ENCODE results near the gene C1QTNF6.
"Not testable (repeated sequence)": the region's sequence is repeated elsewhere in the genome, so short reads cannot be mapped to it uniquely, and the experiment has no call there.

C1QTNF6 gene

DNA sequence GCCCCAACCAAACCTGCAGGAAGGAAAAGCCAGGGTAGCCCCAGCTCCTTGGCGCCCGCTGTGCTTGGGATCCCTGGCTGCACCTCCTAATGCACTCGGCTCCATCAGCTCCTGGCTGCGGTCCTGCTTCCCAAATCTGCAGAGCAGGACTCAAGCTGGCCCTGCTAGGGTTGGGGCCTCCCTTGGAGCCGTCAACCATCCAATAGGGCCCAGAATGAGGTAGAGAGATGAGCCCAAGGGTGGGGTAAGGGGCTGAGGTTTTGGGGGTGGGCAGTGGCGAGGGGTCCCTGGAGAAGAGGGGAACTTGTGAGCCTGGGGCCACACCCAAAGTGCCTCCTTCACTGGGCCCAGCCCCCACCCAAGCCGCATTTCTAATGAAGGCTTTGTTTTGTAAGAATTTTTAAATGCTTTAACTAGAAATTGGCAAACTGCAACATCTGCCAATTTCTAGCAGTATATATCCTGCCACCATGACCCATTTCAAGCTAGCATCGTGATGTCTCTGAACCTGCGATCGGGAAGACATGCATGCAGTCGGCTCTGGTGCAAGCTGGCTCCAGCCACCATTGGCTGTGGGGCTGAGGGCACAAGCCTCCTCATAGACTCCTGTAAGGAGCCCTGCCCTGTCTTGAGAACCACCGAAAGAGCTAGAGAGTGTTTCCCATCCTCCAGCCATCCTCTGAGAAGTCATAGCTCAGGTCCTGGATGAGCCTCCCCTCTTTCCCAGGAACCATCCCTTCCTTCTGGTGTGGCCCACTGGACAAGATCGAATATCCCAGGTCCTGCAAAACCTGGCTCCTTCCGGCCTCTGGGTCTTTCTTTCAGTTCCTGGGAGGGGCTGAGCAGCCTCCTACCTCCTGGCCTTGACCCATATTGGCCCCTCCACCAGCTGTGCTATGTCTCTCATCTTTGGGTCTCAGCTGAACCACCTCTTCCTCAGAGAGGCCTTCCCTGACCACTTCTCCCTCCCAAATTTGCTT lies 15.5 kb downstream of the C1QTNF6 start:
- Histone ChIP-seq H3K9me3 (ENCODE audit: insufficient read depth, low read depth, low read length) (no peaks in the 10 kb centered on the region), H4K20me1 (ENCODE audit: insufficient read depth, low read length, poor library complexity, severe bottlenecking) (no peaks in the 10 kb centered on the region), H2AFZ (ENCODE audit: low read length) (no peak overlapping the region), H3K9ac (ENCODE audit: low read depth, low read length, poor library complexity, severe bottlenecking) (no peak overlapping the region), H3F3A (ENCODE audit: low read depth) (no peaks in the 10 kb centered on the region), H3K4me3 (ENCODE audit: low read length, poor library complexity, severe bottlenecking) (no peak overlapping the region), H3K9me2 (replicated peaks; ENCODE audit: low read depth, low read length) (no peaks in the 10 kb centered on the region), H3K79me2 (ENCODE audit: insufficient read depth, low read length) (no peaks in the 10 kb centered on the region), H3K27me3 (ENCODE audit: insufficient read depth, low read length, poor library complexity, severe bottlenecking) (no peaks in the 10 kb centered on the region), H3K36me3 (ENCODE audit: insufficient read depth, low read length) (no peaks in the 10 kb centered on the region), H3K4me2 (ENCODE audit: low read depth, low read length, poor library complexity, severe bottlenecking) (no peak overlapping the region), H3K4me1 (ENCODE audit: insufficient read depth, low read length, poor library complexity, severe bottlenecking) (peaks cover 9% of the 10 kb centered on the region)
- TF ChIP-seq, protein P1, sequence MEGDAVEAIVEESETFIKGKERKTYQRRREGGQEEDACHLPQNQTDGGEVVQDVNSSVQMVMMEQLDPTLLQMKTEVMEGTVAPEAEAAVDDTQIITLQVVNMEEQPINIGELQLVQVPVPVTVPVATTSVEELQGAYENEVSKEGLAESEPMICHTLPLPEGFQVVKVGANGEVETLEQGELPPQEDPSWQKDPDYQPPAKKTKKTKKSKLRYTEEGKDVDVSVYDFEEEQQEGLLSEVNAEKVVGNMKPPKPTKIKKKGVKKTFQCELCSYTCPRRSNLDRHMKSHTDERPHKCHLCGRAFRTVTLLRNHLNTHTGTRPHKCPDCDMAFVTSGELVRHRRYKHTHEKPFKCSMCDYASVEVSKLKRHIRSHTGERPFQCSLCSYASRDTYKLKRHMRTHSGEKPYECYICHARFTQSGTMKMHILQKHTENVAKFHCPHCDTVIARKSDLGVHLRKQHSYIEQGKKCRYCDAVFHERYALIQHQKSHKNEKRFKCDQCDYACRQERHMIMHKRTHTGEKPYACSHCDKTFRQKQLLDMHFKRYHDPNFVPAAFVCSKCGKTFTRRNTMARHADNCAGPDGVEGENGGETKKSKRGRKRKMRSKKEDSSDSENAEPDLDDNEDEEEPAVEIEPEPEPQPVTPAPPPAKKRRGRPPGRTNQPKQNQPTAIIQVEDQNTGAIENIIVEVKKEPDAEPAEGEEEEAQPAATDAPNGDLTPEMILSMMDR (conservative IDR thresholded peaks at IDR 0.05; ENCODE audit: low read length): no peak
- no peak for TF ChIP-seq EZH2phosphoT487 (IDR thresholded peaks at IDR 0.05; ENCODE audit: borderline replicate concordance)

DNA sequence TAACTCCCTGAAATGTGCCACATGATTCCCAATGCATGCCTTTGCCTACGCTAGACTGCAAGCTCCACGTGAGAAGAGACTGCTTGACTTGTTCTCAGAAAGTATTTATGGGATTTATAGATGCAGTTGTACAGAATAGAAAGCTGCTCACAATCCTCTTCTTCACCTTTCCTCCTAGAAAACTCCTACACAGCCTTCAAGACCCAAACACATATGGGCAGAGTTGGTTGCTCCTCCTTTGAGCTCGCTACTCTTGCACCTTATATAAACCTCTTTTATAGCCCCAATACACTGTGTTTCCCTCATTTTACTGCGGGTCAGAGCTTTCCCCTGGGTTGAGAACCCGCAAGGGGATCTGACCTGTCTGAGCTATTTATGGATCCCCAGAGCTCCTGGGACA lies 16.4 kb downstream of the C1QTNF6 start:
- Histone ChIP-seq H3F3A (ENCODE audit: low read depth) (no peaks in the 10 kb centered on the region), H3K9me3 (ENCODE audit: insufficient read depth, low read depth, low read length) (no peaks in the 10 kb centered on the region), H3K4me2 (ENCODE audit: low read depth, low read length, poor library complexity, severe bottlenecking) (no peak overlapping the region), H3K79me2 (ENCODE audit: insufficient read depth, low read length) (no peaks in the 10 kb centered on the region), H3K27me3 (ENCODE audit: insufficient read depth, low read length, poor library complexity, severe bottlenecking) (no peaks in the 10 kb centered on the region), H3K9me2 (replicated peaks; ENCODE audit: low read depth, low read length) (no peaks in the 10 kb centered on the region), H3K4me3 (ENCODE audit: low read length, poor library complexity, severe bottlenecking) (no peak overlapping the region), H3K36me3 (ENCODE audit: insufficient read depth, low read length) (no peaks in the 10 kb centered on the region), H2AFZ (ENCODE audit: low read length) (no peak overlapping the region), H3K9ac (ENCODE audit: low read depth, low read length, poor library complexity, severe bottlenecking) (no peak overlapping the region), H4K20me1 (ENCODE audit: insufficient read depth, low read length, poor library complexity, severe bottlenecking) (no peaks in the 10 kb centered on the region), H3K4me1 (ENCODE audit: insufficient read depth, low read length, poor library complexity, severe bottlenecking) (peaks cover 15% of the 10 kb centered on the region)
- TF ChIP-seq EZH2phosphoT487 (IDR thresholded peaks at IDR 0.05; ENCODE audit: borderline replicate concordance): no peak
- TF ChIP-seq, protein P1 (conservative IDR thresholded peaks at IDR 0.05; ENCODE audit: low read length): no peak

DNA sequence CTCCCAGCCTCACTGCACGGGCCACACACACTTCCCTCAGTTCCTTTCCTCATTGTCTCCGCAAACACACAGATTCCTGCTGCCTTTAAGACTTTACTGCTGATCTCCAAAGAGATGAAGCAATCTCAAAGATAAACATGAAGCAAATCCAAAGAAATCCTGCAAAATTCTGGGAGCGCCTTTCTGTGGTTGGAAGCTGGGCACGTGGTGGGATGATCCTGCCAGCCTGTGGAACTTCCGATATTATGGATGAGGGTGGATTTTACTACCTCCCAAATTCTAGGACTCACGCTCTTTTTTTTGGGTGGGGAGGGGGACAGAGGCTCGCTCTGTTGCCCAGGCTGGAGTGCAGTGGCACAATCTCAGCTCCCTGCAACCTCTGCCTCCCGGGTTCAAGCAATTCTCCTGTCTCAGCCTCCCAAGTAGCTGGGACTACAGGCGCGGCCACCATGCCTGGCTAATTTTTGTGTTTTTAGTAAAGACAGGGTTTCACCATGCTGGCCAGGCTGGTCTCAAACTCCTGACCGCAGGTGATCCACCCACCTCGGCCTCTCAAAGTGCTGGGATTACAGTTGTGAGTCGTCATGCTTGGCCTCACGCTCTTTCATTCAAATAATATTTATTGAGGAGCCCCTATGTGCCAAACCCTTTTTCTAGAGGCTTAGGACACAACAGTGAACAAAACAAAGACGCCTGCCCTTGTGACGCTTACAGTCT lies 17.2 kb downstream of the C1QTNF6 start:
- not testable (repeated sequence) for H3F3A ChIP-seq (ENCODE audit: low read depth)

More for the DNA sequence above, 17.2 kb downstream of the C1QTNF6 start:
- H3K79me2 ChIP-seq (ENCODE audit: insufficient read depth, low read length); H3K4me2 ChIP-seq (ENCODE audit: low read depth, low read length, poor library complexity, severe bottlenecking); H2AFZ ChIP-seq (ENCODE audit: low read length); H3K27me3 ChIP-seq (ENCODE audit: insufficient read depth, low read length, poor library complexity, severe bottlenecking); H3K9me2 ChIP-seq (replicated peaks; ENCODE audit: low read depth, low read length); H3K4me3 ChIP-seq (ENCODE audit: low read length, poor library complexity, severe bottlenecking); H3K9ac ChIP-seq (ENCODE audit: low read depth, low read length, poor library complexity, severe bottlenecking); H3K36me3 ChIP-seq (ENCODE audit: insufficient read depth, low read length); H4K20me1 ChIP-seq (ENCODE audit: insufficient read depth, low read length, poor library complexity, severe bottlenecking); H3K9me3 ChIP-seq (ENCODE audit: insufficient read depth, low read depth, low read length): not testable (repeated sequence)
- peaks cover 23% of the 10 kb centered on the region for H3K4me1 ChIP-seq (ENCODE audit: insufficient read depth, low read length, poor library complexity, severe bottlenecking)

Measured in Loucy (cell line).